ENCODE measurements around the gene PRKAG2. TPM values are rescaled to one million over a fixed set of nuclear protein-coding genes. Genes with fewer than 3 reads are reported as not detected.

Gene PRKAG2
- total RNA-seq, 1 experiment from 2014 or later = 73.9 TPM

GRCh38 chr7:151840088-151840910 lies 36.6 kb downstream of the PRKAG2 start:
- Mint-ChIP-seq H3K27ac (ENCODE audit: low read depth, unreplicated experiment) (no peak overlapping the region), H3K4me1 (ENCODE audit: insufficient read depth, unreplicated experiment) (peaks cover 7% of the 10 kb centered on the region), H3K4me3 (ENCODE audit: unreplicated experiment) (no peak overlapping the region), H3K27me3 (ENCODE audit: insufficient read depth, unreplicated experiment) (no peaks in the 10 kb centered on the region), H3K9me3 (ENCODE audit: unreplicated experiment) (no peaks in the 10 kb centered on the region), H3K36me3 (ENCODE audit: insufficient read depth, unreplicated experiment) (no peaks in the 10 kb centered on the region)
- no TSS peak for BruUV-seq (replicated peaks)
- TF ChIP-seq, protein P1, sequence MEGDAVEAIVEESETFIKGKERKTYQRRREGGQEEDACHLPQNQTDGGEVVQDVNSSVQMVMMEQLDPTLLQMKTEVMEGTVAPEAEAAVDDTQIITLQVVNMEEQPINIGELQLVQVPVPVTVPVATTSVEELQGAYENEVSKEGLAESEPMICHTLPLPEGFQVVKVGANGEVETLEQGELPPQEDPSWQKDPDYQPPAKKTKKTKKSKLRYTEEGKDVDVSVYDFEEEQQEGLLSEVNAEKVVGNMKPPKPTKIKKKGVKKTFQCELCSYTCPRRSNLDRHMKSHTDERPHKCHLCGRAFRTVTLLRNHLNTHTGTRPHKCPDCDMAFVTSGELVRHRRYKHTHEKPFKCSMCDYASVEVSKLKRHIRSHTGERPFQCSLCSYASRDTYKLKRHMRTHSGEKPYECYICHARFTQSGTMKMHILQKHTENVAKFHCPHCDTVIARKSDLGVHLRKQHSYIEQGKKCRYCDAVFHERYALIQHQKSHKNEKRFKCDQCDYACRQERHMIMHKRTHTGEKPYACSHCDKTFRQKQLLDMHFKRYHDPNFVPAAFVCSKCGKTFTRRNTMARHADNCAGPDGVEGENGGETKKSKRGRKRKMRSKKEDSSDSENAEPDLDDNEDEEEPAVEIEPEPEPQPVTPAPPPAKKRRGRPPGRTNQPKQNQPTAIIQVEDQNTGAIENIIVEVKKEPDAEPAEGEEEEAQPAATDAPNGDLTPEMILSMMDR (IDR thresholded peaks at IDR 0.05; ENCODE audit: unreplicated experiment) = no peak
- DNase-seq (ENCODE audit: unreplicated experiment) = no peak
- intact Hi-C loops (cut with micrococcal nuclease) = no loop called here
- CTCF ChIA-PET = interaction anchor here (0.6 to 0.8 kb wide), 4 partner anchors 9 to 243 kb away, joined by 3 read pairs; no protein-coding TSS in a partner anchor
- POLR2A ChIA-PET = no interaction called here

DNA sequence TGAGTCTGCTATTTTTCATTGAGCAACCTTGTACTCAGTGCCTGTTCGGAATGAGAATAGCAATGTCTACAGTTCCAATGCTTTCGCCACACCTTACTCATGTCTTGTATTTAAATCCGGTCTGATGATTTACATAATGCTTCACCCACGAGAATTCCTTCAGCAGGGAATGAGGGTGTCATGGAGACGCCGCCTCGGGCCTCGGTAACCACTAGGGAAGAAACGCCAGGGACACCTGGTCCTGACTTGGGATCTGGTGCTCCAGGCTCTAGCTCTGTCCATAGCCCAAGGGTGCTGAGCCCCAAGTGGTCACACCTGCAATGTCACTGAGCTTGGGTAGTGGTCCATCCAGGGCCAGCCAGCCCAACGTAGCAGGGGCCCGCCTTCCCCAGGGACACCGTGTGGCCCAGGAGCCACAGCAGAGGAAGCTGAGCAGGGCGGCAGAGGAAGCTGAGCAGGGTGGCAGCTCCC lies 37.4 kb downstream of the PRKAG2 start:
- POLR2A ChIA-PET = no interaction called here
- no TSS peak for BruUV-seq (replicated peaks)

GRCh38 chr7:151838861-151839381 lies 38.0 kb downstream of the PRKAG2 start:
- TF ChIP-seq, protein P1 (IDR thresholded peaks at IDR 0.05; ENCODE audit: unreplicated experiment) = no peak
- POLR2A ChIA-PET = no interaction called here
- no peak overlapping the region for H3K27ac Mint-ChIP-seq (ENCODE audit: low read depth, unreplicated experiment)
- BruUV-seq (replicated peaks) = no TSS peak
- CTCF ChIA-PET = interaction anchor here (0.6 to 2.2 kb wide), 2 partner anchors 8 to 56 kb away, joined by 3 to 12 read pairs; no protein-coding TSS in a partner anchor
- no peaks in the 10 kb centered on the region for H3K36me3 Mint-ChIP-seq (ENCODE audit: insufficient read depth, unreplicated experiment)
- intact Hi-C loops (cut with micrococcal nuclease) = no loop called here
- no peaks in the 10 kb centered on the region for H3K9me3 Mint-ChIP-seq (ENCODE audit: unreplicated experiment)
- H3K4me1 Mint-ChIP-seq (ENCODE audit: insufficient read depth, unreplicated experiment) = no peaks in the 10 kb centered on the region
- DNase-seq (ENCODE audit: unreplicated experiment) = no peak
- H3K4me3 Mint-ChIP-seq (ENCODE audit: unreplicated experiment) = no peak overlapping the region
- H3K27me3 Mint-ChIP-seq (ENCODE audit: insufficient read depth, unreplicated experiment) = no peaks in the 10 kb centered on the region

More for the DNA sequence above, 37.4 kb downstream of the PRKAG2 start:
- no peaks in the 10 kb centered on the region for H3K36me3 Mint-ChIP-seq (ENCODE audit: insufficient read depth, unreplicated experiment)
- H3K4me3 Mint-ChIP-seq (ENCODE audit: unreplicated experiment) = no peak overlapping the region
- no peaks in the 10 kb centered on the region for H3K4me1 Mint-ChIP-seq (ENCODE audit: insufficient read depth, unreplicated experiment)
- H3K9me3 Mint-ChIP-seq (ENCODE audit: unreplicated experiment) = no peaks in the 10 kb centered on the region
- H3K27me3 Mint-ChIP-seq (ENCODE audit: insufficient read depth, unreplicated experiment) = no peaks in the 10 kb centered on the region
- no peak overlapping the region for H3K27ac Mint-ChIP-seq (ENCODE audit: low read depth, unreplicated experiment)
- TF ChIP-seq, protein P1 (IDR thresholded peaks at IDR 0.05; ENCODE audit: unreplicated experiment) = no peak
- CTCF ChIA-PET = interaction anchor here (0.6 to 2.2 kb wide), 3 partner anchors 9 to 56 kb away, joined by 3 to 12 read pairs (median 3); no protein-coding TSS in a partner anchor
- DNase-seq (ENCODE audit: unreplicated experiment) = no peak
- intact Hi-C loops (cut with micrococcal nuclease) = no loop called here

DNA sequence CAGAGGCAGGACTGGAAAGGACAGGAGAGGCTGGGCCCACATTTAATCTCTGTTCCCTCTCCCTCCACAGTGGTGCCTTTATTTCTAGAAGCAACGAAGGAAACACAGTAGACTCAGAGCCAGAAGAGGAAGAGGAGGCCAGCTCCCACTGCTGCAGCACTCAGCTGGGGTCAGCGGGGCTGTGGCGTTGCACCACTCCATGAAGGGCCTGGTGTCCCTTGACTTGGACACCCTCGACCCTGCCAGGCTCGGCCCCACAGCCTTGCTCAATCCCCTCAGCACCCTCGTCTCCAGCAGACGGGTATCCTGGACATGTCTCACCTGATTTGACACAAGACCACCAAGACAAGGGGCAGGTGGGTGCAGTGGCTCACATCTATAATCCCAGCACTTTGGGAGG lies 38.8 kb downstream of the PRKAG2 start:
- TF ChIP-seq, protein P1 (IDR thresholded peaks at IDR 0.05; ENCODE audit: unreplicated experiment) = no peak
- Mint-ChIP-seq H3K27ac (ENCODE audit: low read depth, unreplicated experiment) (no peak overlapping the region), H3K9me3 (ENCODE audit: unreplicated experiment) (no peaks in the 10 kb centered on the region), H3K36me3 (ENCODE audit: insufficient read depth, unreplicated experiment) (no peaks in the 10 kb centered on the region), H3K4me1 (ENCODE audit: insufficient read depth, unreplicated experiment) (no peaks in the 10 kb centered on the region), H3K27me3 (ENCODE audit: insufficient read depth, unreplicated experiment) (no peaks in the 10 kb centered on the region), H3K4me3 (ENCODE audit: unreplicated experiment) (no peak overlapping the region)
- no peak for DNase-seq (ENCODE audit: unreplicated experiment)
- BruUV-seq (replicated peaks) = no TSS peak
- CTCF ChIA-PET = interaction anchor here (0.5 to 2.2 kb wide), 3 partner anchors 55 to 100 kb away, joined by 3 to 12 read pairs (median 3); no protein-coding TSS in a partner anchor
- POLR2A ChIA-PET = no interaction called here
- intact Hi-C loops (cut with micrococcal nuclease) = no loop called here
